Hepatocyte (in vitro differentiated cells): ENCODE data around the gene MED8.

Source experiments
- CTCF ChIP-seq: fragments of 200-600 bp; sonication (generic); IDR thresholded peaks from 2 replicates; pipeline ENCODE4 v1.5.1; 2016; ENCODE audit warnings: antibody characterized with exemption, mild to moderate bottlenecking; ENCODE audit not compliant: poor library complexity
- EZH2 ChIP-seq: fragments of 200-600 bp; sonication (generic); IDR thresholded peaks from 2 replicates; pipeline ENCODE4 v1.6.1; 2016; ENCODE audit warnings: antibody characterized with exemption, mild to moderate bottlenecking, borderline replicate concordance
- EZH2phosphoT487 ChIP-seq: fragments of 200-600 bp; sonication (generic); IDR thresholded peaks from one replicate; pipeline ENCODE4 v1.6.1; 2018; ENCODE audit warnings: antibody characterized with exemption, mild to moderate bottlenecking, low read depth, moderate library complexity; ENCODE audit not compliant: unreplicated experiment, severe bottlenecking

- TF ChIP-seq CTCF (no peak), EZH2 (no peak), EZH2phosphoT487 (no peak)
These were observed 16.3 kb downstream of the MED8 start for GRCh38 chr1:43373066-43373940.
